NOMO-1 (cell line): ENCODE results near the gene RESP18.

Source experiments
- DNase-seq, 2 experiments: peaks; one replicate each; lab custom pipeline; 2025; ENCODE audit not compliant: unreplicated experiment in 2 of 2; lab: John Stamatoyannopoulos, UW

The RESP18 gene

GRCh38 chr2:219332542-219332941, at the start of gene RESP18:
RESP18 (minus strand) TSS chr2:219332744.
- DNase-seq: no peak

DNA sequence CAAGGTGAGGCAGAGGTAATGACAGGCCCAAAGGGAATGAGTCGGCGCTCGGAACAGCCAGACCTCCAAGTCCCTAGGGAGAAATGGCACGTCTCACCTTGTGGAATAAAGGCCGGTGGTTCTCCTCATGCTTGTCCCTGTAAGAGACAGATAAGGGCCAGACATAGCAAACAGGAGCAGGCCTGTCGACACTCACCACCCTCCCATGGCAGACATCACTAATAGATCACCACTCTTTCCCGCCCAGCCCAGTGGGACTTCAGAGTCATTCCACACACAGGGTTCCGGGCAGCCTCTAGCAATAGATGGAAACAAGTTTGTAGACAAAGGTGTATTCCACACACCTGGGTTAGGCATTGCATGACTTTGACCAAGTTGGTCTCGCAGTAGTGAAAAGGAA, 48.9 kb upstream of the RESP18 start:
- DNase-seq: no peak

DNA sequence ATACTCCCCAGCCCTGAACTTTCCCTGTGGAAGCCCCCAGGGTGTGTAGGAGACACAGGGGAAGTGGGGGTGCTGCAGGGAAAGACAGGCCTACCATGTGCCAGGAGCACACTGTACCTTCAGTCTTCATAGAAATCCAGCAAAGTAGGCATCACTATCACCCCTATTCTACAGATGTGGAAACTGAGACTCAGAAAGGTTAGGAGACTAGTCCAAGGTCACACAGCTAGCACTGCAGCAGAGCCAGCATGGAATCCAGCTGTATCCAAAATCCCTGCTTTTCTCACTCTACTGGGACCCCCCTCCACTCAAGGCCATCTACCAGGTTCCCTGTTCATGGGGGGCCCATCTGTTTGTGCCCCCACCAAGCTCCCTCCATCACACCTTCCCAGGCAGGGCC, 48.4 kb upstream of the RESP18 start:
- no peak for DNase-seq

DNA sequence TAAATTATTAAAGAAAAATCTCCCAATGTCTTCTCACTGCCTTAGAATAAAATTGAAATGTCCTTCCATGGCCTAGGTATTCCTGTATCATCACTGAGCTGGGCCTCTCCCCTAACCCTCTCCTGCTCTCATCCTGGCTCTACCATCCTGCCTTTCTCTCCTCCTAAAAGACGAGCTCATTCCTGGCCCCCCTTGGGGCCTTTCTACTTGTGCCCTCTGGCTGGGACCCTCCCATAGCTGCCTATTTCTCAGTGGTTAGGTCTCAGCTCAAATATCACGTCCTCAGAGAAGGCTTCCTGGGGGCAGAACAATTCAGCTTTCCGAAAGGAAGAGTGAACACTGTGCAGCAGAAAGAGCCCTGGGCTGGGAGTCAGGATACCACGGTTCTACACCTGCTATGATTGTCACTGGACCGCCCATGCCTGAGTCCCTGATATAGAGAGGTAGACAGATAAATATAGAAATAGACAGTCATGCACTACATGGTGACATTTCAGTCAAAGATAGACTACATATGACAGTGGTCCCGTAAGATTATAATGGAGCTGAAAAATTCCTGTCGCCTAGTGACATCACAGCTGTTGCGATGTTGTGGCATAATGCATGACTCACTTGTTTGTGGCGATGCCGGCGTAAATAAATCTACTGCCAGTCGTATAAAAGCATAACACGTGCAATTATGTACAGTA, 45.8 kb upstream of the RESP18 start:
- no peak for DNase-seq

- no peak for DNase-seq
Observed at GRCh38 chr2:219369447-219369861, 36.9 kb upstream of the RESP18 start.

- no peak for DNase-seq
Observed at GRCh38 chr2:219368690-219369191, 36.2 kb upstream of the RESP18 start.

DNA sequence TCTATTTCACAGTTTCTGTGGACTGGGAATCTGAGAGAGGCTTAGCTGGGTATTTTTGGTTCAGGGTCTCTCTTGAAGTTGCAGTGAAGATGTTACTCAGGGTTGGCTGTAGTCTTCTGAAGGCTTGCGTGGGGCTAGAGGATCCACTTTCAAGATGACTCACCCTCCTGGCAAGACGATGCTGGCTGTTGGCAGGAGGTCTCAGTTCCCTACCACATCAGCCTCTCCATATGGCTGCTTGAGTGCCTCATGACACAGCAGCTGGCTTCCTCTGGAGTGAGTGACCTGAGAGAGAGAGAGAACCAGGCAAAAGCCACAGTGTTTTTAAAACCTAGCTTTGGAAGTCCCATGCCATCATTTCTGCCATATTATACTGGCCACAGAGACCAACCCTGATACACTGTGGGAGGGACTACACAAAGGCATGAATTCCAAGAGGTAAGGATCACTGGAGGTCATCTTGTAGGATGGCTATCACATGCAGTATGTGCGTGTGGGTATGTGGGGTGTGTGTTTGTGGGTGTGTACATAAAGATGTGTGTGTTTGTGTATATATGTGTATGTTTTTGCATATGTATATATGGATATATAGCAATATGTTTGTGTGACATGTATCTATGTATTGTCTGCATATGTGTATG, 30.1 kb upstream of the RESP18 start:
- DNase-seq: peak; percentile 65 to 87

DNA sequence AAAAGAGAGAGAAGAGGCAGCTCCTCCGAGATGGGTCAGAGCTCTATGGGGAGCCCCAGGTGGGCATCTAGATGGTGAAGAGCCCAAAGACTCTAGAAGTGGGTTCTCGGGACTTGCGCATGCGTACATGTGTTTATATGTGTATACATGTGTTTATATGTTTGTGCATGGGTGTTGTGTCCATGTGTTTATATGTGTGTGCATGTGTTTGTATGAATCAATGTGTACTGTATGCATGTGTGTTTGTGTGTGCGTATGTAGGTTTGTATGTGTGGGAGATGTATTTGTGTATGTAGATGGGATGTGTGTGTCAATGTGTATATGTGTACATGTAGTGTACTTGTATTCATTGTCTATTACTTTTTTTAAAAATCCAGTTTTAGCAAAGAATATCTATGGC, 29.5 kb upstream of the RESP18 start:
- DNase-seq: no peak

DNA sequence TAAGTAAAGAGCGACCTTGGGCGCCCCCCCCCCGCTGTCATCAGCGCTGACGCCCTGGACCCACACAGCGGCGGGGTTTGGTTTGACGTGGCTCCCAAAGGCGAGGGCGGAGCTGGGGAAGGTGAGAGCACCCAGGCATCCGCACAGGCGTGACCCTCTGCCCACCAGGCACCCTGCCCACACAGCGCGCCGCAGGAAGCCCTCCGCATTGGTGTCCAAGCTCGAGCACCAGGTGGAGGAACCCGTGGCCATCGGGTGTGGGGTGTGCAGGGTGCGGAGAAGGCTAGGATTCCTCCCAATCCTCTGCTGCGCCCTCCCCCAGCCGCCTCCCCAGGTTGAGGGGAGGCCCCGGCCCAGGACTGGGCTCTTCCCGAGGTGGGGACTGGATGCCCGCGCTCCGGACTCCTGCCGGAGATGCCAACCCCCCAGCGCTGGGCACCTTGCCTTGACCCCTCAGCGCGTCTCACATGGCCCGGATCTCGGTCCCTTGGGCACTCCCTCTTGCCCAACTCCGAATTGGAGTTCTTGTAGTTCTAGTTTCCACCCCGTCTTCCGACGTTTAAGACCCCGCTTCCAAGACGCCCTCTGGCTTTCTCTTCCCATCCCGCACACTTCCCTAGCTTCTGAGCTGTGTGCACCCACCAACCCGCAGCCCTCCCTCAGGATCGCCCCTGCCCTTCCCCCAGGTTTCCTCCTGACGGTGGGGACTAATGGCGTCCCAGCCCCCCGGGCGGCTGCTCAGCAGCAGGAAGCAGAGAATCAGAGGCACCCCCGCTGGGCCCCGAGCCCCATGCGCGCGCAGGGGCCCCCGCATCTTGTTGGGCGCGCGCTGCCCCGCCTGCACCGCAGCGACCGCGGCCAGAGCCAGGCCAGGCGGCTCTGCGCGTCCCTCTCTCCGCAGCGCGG, 25.9 kb upstream of the RESP18 start:
- peak; percentile 26 to 38 for DNase-seq

GRCh38 chr2:219356834-219357233, 24.3 kb upstream of the RESP18 start:
- DNase-seq: peak; percentile 90 to 96

GRCh38 chr2:219354582-219354981, 22.0 kb upstream of the RESP18 start:
- DNase-seq: no peak

DNA sequence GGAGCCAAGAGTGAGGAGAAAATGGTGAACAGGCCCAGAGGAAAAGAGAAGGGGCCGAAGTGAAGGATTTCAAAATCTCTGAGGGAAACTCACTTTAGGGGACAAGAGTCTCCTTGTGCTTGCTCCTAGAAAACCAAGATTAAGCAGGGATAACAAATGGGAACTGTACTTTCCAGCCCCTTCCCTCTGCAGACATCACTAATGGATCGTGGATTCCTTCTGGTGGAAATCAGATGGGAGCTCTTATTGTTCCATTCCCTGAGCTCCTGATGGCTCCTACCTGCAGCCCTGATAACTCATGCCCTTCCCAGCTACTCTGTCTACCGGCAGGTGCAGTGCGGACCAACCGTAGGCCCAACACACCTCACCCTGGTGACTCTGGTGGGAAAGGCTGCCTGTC, 20.6 kb upstream of the RESP18 start:
- no peak for DNase-seq

DNA sequence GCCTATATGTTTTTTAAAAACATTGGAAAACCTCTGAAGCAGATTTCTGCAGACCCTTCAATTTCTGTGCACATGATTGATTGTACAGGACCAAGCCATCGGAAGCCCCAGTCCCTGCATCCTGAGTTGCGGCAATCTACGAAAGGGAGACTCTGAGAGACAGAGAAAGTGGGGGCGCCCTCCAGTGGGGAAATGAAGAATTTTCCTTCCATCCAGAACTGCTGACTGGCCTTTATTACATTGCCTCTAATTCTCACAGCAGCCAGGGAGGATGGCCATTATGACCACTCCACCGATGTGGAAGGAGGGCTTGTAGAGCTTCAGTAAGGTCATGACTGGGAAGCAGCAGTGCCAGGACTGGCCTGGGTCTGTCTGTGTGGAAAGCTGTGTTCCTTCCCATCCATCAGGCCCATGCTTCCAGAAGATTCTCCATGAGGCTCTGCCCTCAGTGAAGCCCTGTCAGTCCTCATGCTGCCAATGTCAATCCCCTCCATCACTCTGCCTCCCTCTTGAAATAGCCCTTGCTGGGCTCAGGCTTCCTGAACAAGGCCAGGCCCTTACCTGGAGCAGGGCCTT, 20.0 kb upstream of the RESP18 start:
- peak; percentile 33 to 69 for DNase-seq

DNA sequence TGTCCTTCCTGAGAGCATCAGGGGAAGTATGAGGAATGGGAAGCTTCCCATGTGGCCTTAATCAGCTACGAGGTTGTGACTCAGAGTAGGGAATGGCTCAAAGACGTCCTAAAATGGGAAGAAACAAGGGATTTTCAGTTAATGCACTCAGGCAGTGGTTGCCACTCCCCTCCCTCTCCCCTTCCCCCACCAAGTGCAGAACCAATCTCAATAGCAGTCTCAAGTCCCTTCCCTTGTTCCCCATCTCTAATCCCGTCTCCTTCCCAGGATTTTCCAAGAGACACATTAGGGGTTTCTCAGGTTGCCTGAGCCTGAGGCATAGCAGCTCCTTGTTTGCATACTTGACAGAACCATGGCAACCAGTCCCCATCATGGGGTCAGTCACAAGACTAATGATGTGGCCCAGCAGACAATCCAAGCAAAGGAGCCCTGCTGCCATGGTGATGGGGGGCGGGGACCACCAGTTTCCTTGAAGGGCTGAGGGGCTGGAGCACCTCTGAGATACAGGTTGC, 18.2 kb upstream of the RESP18 start:
- no peak for DNase-seq

- DNase-seq: no peak
Observed at GRCh38 chr2:219350215-219350614, 17.7 kb upstream of the RESP18 start.

DNA sequence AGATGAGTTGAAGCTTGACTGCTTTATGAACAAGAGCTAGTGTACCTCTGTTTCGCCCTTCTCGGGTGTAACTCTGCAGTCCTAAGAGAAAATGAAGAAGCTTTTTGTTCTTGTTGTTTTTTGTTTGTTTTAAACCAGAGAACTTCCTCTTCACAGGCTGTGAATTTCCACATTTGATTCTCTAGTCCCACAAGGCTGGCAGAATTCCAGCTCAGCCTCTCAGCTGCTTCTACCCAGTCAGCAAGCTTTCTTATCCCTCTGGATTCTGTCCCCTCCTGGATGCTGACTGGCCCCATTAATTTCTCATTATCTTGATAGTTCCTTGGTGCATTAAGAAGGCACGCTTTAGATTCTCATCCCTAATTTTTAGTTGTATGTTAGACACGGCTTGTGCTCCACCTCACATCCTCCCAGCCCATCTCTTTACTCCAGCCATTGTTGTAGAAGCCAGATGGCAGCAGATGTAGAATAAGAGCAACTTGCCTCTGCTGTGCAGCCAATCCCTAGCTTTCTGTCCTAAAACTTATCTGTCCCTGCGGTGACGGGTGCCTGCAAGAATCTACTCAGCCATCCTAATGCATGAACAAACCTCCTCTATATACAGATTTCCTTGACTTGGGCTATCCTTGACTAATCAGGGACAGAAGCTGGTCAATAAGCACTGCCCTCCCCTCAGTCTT, 12.3 kb upstream of the RESP18 start:
- DNase-seq: no peak

DNA sequence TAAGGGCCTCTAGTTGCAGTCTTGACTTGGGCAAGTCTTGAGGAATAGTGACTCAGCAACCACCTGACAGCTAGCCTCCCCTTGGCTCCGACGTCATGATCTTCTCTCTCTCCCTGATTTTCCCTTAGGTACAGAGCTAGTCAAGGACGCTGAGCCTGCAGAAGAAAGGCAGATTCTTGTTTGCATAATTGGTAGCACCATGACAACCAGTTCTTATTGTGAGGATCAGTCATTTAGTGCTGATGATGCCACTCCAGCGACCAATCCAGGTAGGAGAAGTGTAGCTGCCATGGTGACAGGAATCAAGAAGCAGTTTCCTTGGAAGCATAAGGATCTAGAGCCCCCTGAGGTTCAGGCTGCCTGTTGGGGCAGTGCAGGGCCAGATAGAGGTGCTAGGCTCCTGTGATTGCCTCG, 2.8 kb upstream of the RESP18 start:
- no peak for DNase-seq

GRCh38 chr2:219334076-219334475, 1.5 kb upstream of the RESP18 start:
- no peak for DNase-seq

GRCh38 chr2:219331560-219332213, 857 bp downstream of the RESP18 start:
- no peak for DNase-seq

DNA sequence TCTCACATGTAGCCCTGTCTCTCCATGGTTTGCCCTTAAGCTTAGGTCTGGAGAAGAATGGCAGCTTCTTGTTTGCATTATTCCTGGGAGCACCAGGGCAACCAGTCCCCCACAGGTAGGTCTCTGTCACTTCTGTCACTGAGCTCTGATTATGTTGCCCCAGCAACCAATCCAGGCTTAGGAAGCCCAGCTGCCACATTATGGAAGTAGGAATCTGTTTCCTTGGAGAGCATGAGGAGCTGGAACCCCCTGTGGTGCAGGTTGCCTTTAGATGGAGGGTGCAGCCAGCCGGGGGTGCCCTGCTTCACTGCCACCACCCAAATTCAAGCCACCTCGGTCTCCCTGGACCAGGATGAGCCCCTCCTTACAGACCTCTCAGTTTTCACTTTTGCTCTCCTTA, 4.8 kb downstream of the RESP18 start:
- DNase-seq: no peak
